Panc1 (cell line): ENCODE data around the gene ZNF862. TPM values are rescaled to one million over a fixed set of nuclear protein-coding genes. Genes with fewer than 3 reads are reported as not detected.

Experiments
- ATAC-seq: fragments of 200-7000 bp; cut with Tn5 transposase; 2 replicates; pipeline ENCODE4 v1.9.1; 2020; ENCODE audit warnings: mild to moderate bottlenecking, moderate library complexity
- BruUV-seq: library from RNA; stranded (reverse); fragments of 400-500 nt; replicated peaks from 2 replicates; lab custom pipeline; 2021; lab: Mats Ljungman, UMichigan
- CTCF ChIA-PET: fragments of 300-600 bp; sonication (Branson Sonifier 250); formaldehyde crosslinking; loops from one replicate; lab custom pipeline; 2022; ENCODE audit warnings: antibody characterized with exemption; lab: Charles Lee
- POLR2A ChIA-PET: fragments of 300-600 bp; sonication (Branson Sonifier 250); formaldehyde crosslinking; loops from one replicate; lab custom pipeline; 2022; ENCODE audit warnings: antibody characterized with exemption; lab: Charles Lee
- DNase-seq: peaks from one replicate; pipeline ENCODE4 v3.0.0-alpha.2; 2010; ENCODE audit warnings: low read depth, low spot score
- H3K27ac ChIP-seq: 2 replicates; pipeline ENCODE4 v1.5.1; 2011; ENCODE audit warnings: mild to moderate bottlenecking, low read length, inconsistent platforms
- H3K27me3 ChIP-seq: fragments of 200-500 bp; sonication (Bioruptor generic); 2 replicates; pipeline ENCODE4 v1.6.0; 2014; ENCODE audit warnings: low read length, inconsistent platforms; ENCODE audit not compliant: control insufficient read depth, insufficient read depth
- H3K36me3 ChIP-seq: fragments of 200-500 bp; sonication (Bioruptor generic); 2 replicates; pipeline ENCODE4 v1.5.1; 2014; ENCODE audit warnings: inconsistent platforms, mild to moderate bottlenecking, low read length, moderate library complexity; ENCODE audit not compliant: control insufficient read depth, insufficient read depth
- H3K4me1 ChIP-seq: 2 replicates; pipeline ENCODE4 v1.5.1; 2011; ENCODE audit warnings: inconsistent platforms, mild to moderate bottlenecking, low read length, moderate library complexity; ENCODE audit not compliant: control insufficient read depth, insufficient read depth
- H3K4me3 ChIP-seq, 2 experiments: 2 replicates each; pipeline ENCODE4 v1.5.1; 2011 to 2012; ENCODE audit warnings: low read depth in 2 of 2, low read length in 2 of 2, mild to moderate bottlenecking in 2 of 2, inconsistent platforms in 1 of 2, moderate library complexity in 1 of 2
- H3K9me3 ChIP-seq: fragments of 200-500 bp; sonication (Bioruptor generic); 2 replicates; pipeline ENCODE4 v1.5.1; 2014; ENCODE audit warnings: low read depth, mild to moderate bottlenecking, inconsistent platforms, low read length, moderate library complexity; ENCODE audit not compliant: control insufficient read depth, insufficient read depth
- POLR2AphosphoS5 ChIP-seq: IDR thresholded peaks from 2 replicates; pipeline ENCODE4 v1.6.1; 2012; ENCODE audit warnings: mild to moderate bottlenecking, low read depth, low read length, moderate library complexity
- SIN3A ChIP-seq: IDR thresholded peaks from 2 replicates; pipeline ENCODE4 v1.6.1; 2012; ENCODE audit warnings: low read depth, mild to moderate bottlenecking, low read length, moderate library complexity, borderline replicate concordance; ENCODE audit not compliant: insufficient read depth
- TCF7L2 ChIP-seq: IDR thresholded peaks from 2 replicates; pipeline ENCODE4 v1.6.1; 2011; ENCODE audit warnings: mild to moderate bottlenecking, low read depth, low read length, inconsistent platforms
- in situ Hi-C: cut with HindIII; loops from 2 replicates; pipeline ENCODE4 v1.10.0; 2016; ENCODE audit warnings: low sequenced_read_pairs, low pct_unique_long_range_greater_than_20kb
- intact Hi-C: fragments of 100-400 bp; cut with micrococcal nuclease; formaldehyde crosslinking; loops from one replicate; pipeline ENCODE4 v1.10.0; 2022; ENCODE audit not compliant: unreplicated experiment
- total RNA-seq: library from RNA; stranded (reverse); gene quantifications from one replicate; pipeline ENCODE4 v1.2.1, GENCODE V29; 2021; ENCODE audit not compliant: unreplicated experiment
- TF ChIP-seq, protein P1 (sequence below), 2 experiments: IDR thresholded peaks; 2 replicates each; pipeline ENCODE4 v1.6.1; 2011 to 2012; ENCODE audit warnings: low read depth in 2 of 2, control low read depth in 1 of 2, low read length in 1 of 2, mild to moderate bottlenecking in 1 of 2, moderate library complexity in 1 of 2; ENCODE audit not compliant: insufficient read depth in 1 of 2
- TF ChIP-seq, protein P2 (sequence below): fragments of 450-650 bp; IDR thresholded peaks from 2 replicates; pipeline ENCODE4 v1.5.1; 2017; ENCODE audit warnings: mild to moderate bottlenecking

The ZNF862 gene
- total RNA-seq, 1 experiment from 2014 or later, result 6.8 TPM

DNA sequence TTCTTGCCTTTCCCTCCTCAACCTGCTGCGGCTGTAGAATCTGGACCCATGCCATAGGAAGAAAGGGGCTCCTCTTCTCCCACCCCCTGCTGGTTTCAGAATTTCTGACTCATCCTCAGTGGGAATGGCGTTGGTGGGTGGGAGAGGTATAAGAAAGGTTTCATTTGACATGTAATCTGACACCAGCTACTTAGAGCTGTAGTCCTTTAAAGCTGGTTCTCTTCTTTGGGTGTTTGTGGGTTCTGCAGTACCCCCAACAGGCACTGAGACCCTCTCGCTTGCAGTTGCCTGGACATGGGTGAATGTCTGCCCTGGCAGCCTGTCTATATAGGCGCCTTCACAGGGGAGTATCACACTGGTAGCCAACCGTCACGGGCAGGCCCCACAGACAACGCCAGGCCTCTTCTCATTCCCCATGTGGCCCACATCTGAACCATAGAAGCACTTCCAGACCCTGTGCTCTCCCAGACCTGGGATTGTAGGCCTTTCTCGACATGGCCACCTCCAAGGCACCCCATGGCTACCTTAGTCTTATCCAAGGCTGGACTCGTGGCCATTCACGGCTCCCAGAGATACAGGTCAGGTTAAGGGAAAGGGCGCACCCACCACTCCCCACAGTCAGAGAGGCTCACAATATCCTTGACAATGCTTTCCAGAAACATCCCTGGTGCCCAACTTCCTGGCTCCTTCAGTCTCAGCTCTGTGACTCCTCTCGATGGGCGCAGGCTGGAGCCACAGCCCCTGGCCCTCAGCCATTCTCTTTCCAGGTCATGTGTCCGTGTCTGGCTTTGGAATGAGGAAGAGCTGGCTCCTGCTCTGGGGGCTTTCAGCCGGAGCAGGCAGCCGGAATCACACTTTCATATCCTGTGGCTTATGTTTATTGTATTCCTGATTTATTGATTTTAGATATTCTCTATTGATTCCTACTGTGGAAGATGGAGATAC lies 17.5 kb downstream of the ZNF862 start:
- DNase-seq (no peak), ATAC-seq (no peak)
- intact Hi-C loops, result no loop called here
- in situ Hi-C loops, result no loop called here
- no peak overlapping the region for H3K4me3 ChIP-seq
- no peak overlapping the region for H3K27ac ChIP-seq
- ChIA-PET CTCF (interaction anchor here (0.6 kb wide), 1 partner anchor 296 kb away, joined by 3 read pairs; no protein-coding TSS in a partner anchor), POLR2A (no interaction called here)
- no peaks in the 10 kb centered on the region; the same call in 1 of the 2 replicates for H3K4me1 ChIP-seq
- TF ChIP-seq SIN3A (no peak), TCF7L2 (no peak), POLR2AphosphoS5 (no peak)
- TF ChIP-seq, protein P1, sequence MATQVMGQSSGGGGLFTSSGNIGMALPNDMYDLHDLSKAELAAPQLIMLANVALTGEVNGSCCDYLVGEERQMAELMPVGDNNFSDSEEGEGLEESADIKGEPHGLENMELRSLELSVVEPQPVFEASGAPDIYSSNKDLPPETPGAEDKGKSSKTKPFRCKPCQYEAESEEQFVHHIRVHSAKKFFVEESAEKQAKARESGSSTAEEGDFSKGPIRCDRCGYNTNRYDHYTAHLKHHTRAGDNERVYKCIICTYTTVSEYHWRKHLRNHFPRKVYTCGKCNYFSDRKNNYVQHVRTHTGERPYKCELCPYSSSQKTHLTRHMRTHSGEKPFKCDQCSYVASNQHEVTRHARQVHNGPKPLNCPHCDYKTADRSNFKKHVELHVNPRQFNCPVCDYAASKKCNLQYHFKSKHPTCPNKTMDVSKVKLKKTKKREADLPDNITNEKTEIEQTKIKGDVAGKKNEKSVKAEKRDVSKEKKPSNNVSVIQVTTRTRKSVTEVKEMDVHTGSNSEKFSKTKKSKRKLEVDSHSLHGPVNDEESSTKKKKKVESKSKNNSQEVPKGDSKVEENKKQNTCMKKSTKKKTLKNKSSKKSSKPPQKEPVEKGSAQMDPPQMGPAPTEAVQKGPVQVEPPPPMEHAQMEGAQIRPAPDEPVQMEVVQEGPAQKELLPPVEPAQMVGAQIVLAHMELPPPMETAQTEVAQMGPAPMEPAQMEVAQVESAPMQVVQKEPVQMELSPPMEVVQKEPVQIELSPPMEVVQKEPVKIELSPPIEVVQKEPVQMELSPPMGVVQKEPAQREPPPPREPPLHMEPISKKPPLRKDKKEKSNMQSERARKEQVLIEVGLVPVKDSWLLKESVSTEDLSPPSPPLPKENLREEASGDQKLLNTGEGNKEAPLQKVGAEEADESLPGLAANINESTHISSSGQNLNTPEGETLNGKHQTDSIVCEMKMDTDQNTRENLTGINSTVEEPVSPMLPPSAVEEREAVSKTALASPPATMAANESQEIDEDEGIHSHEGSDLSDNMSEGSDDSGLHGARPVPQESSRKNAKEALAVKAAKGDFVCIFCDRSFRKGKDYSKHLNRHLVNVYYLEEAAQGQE (IDR thresholded peaks at IDR 0.05; ENCODE audit: insufficient read depth in 1 of 2, low read depth in 2 of 2, low read length in 1 of 2), result no peak
- TF ChIP-seq, protein P2, sequence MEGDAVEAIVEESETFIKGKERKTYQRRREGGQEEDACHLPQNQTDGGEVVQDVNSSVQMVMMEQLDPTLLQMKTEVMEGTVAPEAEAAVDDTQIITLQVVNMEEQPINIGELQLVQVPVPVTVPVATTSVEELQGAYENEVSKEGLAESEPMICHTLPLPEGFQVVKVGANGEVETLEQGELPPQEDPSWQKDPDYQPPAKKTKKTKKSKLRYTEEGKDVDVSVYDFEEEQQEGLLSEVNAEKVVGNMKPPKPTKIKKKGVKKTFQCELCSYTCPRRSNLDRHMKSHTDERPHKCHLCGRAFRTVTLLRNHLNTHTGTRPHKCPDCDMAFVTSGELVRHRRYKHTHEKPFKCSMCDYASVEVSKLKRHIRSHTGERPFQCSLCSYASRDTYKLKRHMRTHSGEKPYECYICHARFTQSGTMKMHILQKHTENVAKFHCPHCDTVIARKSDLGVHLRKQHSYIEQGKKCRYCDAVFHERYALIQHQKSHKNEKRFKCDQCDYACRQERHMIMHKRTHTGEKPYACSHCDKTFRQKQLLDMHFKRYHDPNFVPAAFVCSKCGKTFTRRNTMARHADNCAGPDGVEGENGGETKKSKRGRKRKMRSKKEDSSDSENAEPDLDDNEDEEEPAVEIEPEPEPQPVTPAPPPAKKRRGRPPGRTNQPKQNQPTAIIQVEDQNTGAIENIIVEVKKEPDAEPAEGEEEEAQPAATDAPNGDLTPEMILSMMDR, result no peak
- H3K27me3 ChIP-seq, result no peaks in the 10 kb centered on the region
- no peaks in the 10 kb centered on the region for H3K36me3 ChIP-seq
- no peaks in the 10 kb centered on the region for H3K9me3 ChIP-seq
- BruUV-seq, result no TSS peak

DNA sequence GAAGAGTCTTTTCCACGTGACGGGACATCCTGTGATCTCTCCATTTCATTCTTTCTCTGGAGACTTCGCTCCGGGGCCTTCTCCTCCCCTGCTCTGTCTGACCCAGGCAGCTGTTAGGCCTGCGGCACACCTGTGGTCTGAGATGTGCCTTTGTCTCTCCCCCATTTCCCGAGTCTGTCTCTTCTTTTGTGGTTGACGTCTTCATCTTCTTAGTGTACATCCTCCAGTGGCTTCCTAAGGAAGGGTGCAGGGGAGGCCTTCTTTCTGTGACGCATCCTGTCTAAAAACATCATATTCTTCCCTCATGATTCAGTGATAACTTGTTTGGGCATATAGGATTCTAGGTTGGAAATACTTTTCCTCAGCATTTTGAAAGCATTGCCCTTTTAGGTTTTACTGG lies 18.4 kb downstream of the ZNF862 start:
- ChIA-PET POLR2A (no interaction called here), CTCF (no interaction called here)
- no peaks in the 10 kb centered on the region for H3K9me3 ChIP-seq
- ATAC-seq, result no peak
- no peaks in the 10 kb centered on the region; the same call in 1 of the 2 replicates for H3K4me1 ChIP-seq
- H3K27ac ChIP-seq, result no peak overlapping the region
- in situ Hi-C loops (no loop called here), intact Hi-C loops (no loop called here)
- no peak overlapping the region for H3K4me3 ChIP-seq
- no TSS peak for BruUV-seq
- DNase-seq, result no peak
- no peaks in the 10 kb centered on the region for H3K36me3 ChIP-seq
- H3K27me3 ChIP-seq, result no peaks in the 10 kb centered on the region
- TF ChIP-seq SIN3A, result no peak
- TF ChIP-seq, protein P1 (IDR thresholded peaks at IDR 0.05; ENCODE audit: insufficient read depth in 1 of 2, low read depth in 2 of 2, low read length in 1 of 2), result no peak
- TF ChIP-seq, protein P2, result no peak
- no peak for TF ChIP-seq TCF7L2
- no peak for TF ChIP-seq POLR2AphosphoS5
